ENCODE data around the gene NEK4.
"Not testable (repeated sequence)": the region's sequence is repeated elsewhere in the genome, so short reads cannot be mapped to it uniquely, and the experiment has no call there.

Gene NEK4

GRCh38 chr3:52782412-52783210 lies 11.9 kb upstream of the NEK4 start:
- DNase-seq: peak in 2 of 42 donors; percentile 4 to 13
- intact Hi-C loops (cut with DNase I): no loop called here

GRCh38 chr3:52781741-52782140 lies 11.0 kb upstream of the NEK4 start:
- DNase-seq: peak in 3 of 42 donors; percentile 2 to 12 (median 4)
- intact Hi-C loops (cut with DNase I): no loop called here

- peak in 8 of 42 donors; percentile 2 to 21 (median 6) for DNase-seq
- intact Hi-C loops (cut with DNase I): no loop called here
These were observed 9.3 kb upstream of the NEK4 start for GRCh38 chr3:52779837-52780585.

- intact Hi-C loops (cut with DNase I): no loop called here
- DNase-seq: peak in 9 of 42 donors; percentile 1 to 23 (median 5)
These were observed 8.5 kb upstream of the NEK4 start for GRCh38 chr3:52779011-52779836.

GRCh38 chr3:52777959-52778805 lies 7.4 kb upstream of the NEK4 start:
- intact Hi-C loops (cut with DNase I): no loop called here
- DNase-seq: peak in 10 of 42 donors; percentile 1 to 25 (median 8)

GRCh38 chr3:52777127-52777958 lies 6.6 kb upstream of the NEK4 start, which contains the start of gene ITIH1:
Gene ITIH1, plus strand, starts transcription at chr3:52777599. Its CDS starts 17 bp downstream, at chr3:52777616.
- peak in 7 of 42 donors; percentile 2 to 30 (median 16) for DNase-seq
- intact Hi-C loops (cut with DNase I): no loop called here

- intact Hi-C loops (cut with DNase I): not testable (repeated sequence)
- peak in 5 of 42 donors; percentile 4 to 25 (median 18) for DNase-seq
These were observed 5.7 kb upstream of the NEK4 start for GRCh38 chr3:52776486-52776885.

GRCh38 chr3:52775877-52776276 lies 5.1 kb upstream of the NEK4 start:
- DNase-seq: peak in 5 of 42 donors; percentile 9 to 36 (median 20)
- intact Hi-C loops (cut with DNase I): no loop called here

GRCh38 chr3:52774901-52775864 lies 4.4 kb upstream of the NEK4 start:
- intact Hi-C loops (cut with DNase I): no loop called here
- peak in 11 of 42 donors; percentile 2 to 37 (median 24) for DNase-seq

- intact Hi-C loops (cut with DNase I): no loop called here
- DNase-seq: peak in 8 of 42 donors; percentile 2 to 13 (median 8)
These were observed 3.5 kb upstream of the NEK4 start for GRCh38 chr3:52774066-52774713.

GRCh38 chr3:52773361-52774065 lies 2.8 kb upstream of the NEK4 start:
- intact Hi-C loops (cut with DNase I): no loop called here
- peak in 6 of 42 donors; percentile 5 to 41 (median 30) for DNase-seq

GRCh38 chr3:52771702-52772101 lies 962 bp upstream of the NEK4 start:
- peak in 1 of 42 donors; percentile 2 for DNase-seq
- intact Hi-C loops (cut with DNase I): no loop called here

- intact Hi-C loops (cut with DNase I): no loop called here
- DNase-seq: peak in 3 of 42 donors; percentile 7 to 34 (median 14)
These were observed 568 bp upstream of the NEK4 start for GRCh38 chr3:52771334-52771681.

- intact Hi-C loops (cut with DNase I): no loop called here
- DNase-seq: peak in 4 of 42 donors; percentile 1 to 36 (median 7)
These were observed 819 bp downstream of the NEK4 start for GRCh38 chr3:52769786-52770455.

- no peak for DNase-seq
- intact Hi-C loops (cut with DNase I): no loop called here
These were observed 7.3 kb downstream of the NEK4 start for GRCh38 chr3:52763466-52763865.
